NK-92 treated with Interleukin-12 subunit alpha and Interleukin-12 subunit beta, amount 100 ng/mL, for 24 hours (cell line): ENCODE results near the gene FOXN4.
"Not testable (repeated sequence)": the region's sequence is repeated elsewhere in the genome, so short reads cannot be mapped to it uniquely, and the experiment has no call there.

Source experiments
- DNase-seq: peaks from one replicate; lab custom pipeline; 2025; lab: John Stamatoyannopoulos, UW

The FOXN4 gene

GRCh38 chr12:109308534-109309380, at the start of gene FOXN4:
TSS of gene FOXN4 (minus strand) at chr12:109309284. CDS start at chr12:109308321, 963 bp downstream.
- no peak for DNase-seq

GRCh38 chr12:109358154-109358869, 49.2 kb upstream of the FOXN4 start:
- DNase-seq, result no peak

- no peak for DNase-seq
Observed at GRCh38 chr12:109357032-109357431, 47.9 kb upstream of the FOXN4 start.

GRCh38 chr12:109356577-109356976, 47.5 kb upstream of the FOXN4 start:
- no peak for DNase-seq

- no peak for DNase-seq
Observed at GRCh38 chr12:109352184-109352583, 43.1 kb upstream of the FOXN4 start.

- DNase-seq, result no peak
Observed at GRCh38 chr12:109347589-109347988, 38.5 kb upstream of the FOXN4 start, which contains the start of gene MYO1H. TSS of gene MYO1H (plus strand) at chr12:109347900. CDS start at chr12:109347961, 61 bp downstream.

- DNase-seq, result no peak
Observed at GRCh38 chr12:109346920-109347319, 37.8 kb upstream of the FOXN4 start.

GRCh38 chr12:109345428-109345827, 36.3 kb upstream of the FOXN4 start:
- no peak for DNase-seq

- no peak for DNase-seq
Observed at GRCh38 chr12:109343677-109344076, 34.6 kb upstream of the FOXN4 start.

GRCh38 chr12:109336593-109336992, 27.5 kb upstream of the FOXN4 start:
- DNase-seq, result no peak

- DNase-seq, result no peak
Observed at GRCh38 chr12:109334887-109335286, 25.8 kb upstream of the FOXN4 start.

GRCh38 chr12:109331301-109331952, 22.3 kb upstream of the FOXN4 start:
- DNase-seq, result no peak

GRCh38 chr12:109330282-109331230, 21.5 kb upstream of the FOXN4 start:
- DNase-seq, result no peak

GRCh38 chr12:109329686-109330085, 20.6 kb upstream of the FOXN4 start:
- no peak for DNase-seq

GRCh38 chr12:109329003-109329402, 19.9 kb upstream of the FOXN4 start:
- DNase-seq, result no peak

- DNase-seq, result not testable (repeated sequence)
Observed at GRCh38 chr12:109321294-109321693, 12.2 kb upstream of the FOXN4 start.

GRCh38 chr12:109310247-109311125, 1.4 kb upstream of the FOXN4 start:
- DNase-seq, result no peak

GRCh38 chr12:109309381-109310246, 530 bp upstream of the FOXN4 start:
- no peak for DNase-seq

- DNase-seq, result no peak
Observed at GRCh38 chr12:109307051-109307450, 2.0 kb downstream of the FOXN4 start.
